ENCODE results near the gene SLC24A3.

GRCh38 chr20:19562426-19562825 is 350.0 kb downstream of the SLC24A3 start:
- TF ChIP-seq CTCF (conservative IDR thresholded peaks at IDR 0.05) (no peak), EZH2 (IDR thresholded peaks at IDR 0.05; ENCODE audit: low read depth) (no peak)

Data from PC-9 (cell line).